BE2C (cell line): Measurements from ENCODE around the gene CPNE8.

Experiments
- DNase-seq: peaks from one replicate; pipeline ENCODE4 v3.0.0-alpha.2; 2020
- H3K27me3 ChIP-seq: fragments of 250-450 bp; sonication (Bioruptor Pico); 2 replicates; pipeline ENCODE4 v1.5.1; 2020; ENCODE audit warnings: mild to moderate bottlenecking
- H3K36me3 ChIP-seq: fragments of 250-450 bp; sonication (Bioruptor Pico); 2 replicates; pipeline ENCODE4 v1.5.1; 2020; ENCODE audit warnings: mild to moderate bottlenecking
- H3K4me1 ChIP-seq: fragments of 250-450 bp; sonication (Bioruptor Pico); 2 replicates; pipeline ENCODE4 v1.5.1; 2020
- H3K4me3 ChIP-seq: 2 replicates; pipeline ENCODE4 v1.5.1; 2011; ENCODE audit warnings: low read depth, low read length
- H3K9me3 ChIP-seq: fragments of 250-450 bp; sonication (Bioruptor Pico); 2 replicates; pipeline ENCODE4 v1.5.1; 2020
- CTCF ChIP-seq: IDR thresholded peaks from 2 replicates; pipeline ENCODE4 v1.5.1; 2012; ENCODE audit warnings: mild to moderate bottlenecking, low read depth, low read length

CPNE8 gene

GRCh38 chr12:38607295-38607694 lies 298.1 kb downstream of the CPNE8 start:
- H3K4me1 ChIP-seq: no peaks in the 10 kb centered on the region
- no peak for TF ChIP-seq CTCF
- no peaks in the 10 kb centered on the region for H3K9me3 ChIP-seq
- no peaks in the 10 kb centered on the region for H3K36me3 ChIP-seq
- no peak for DNase-seq
- H3K27me3 ChIP-seq: no peaks in the 10 kb centered on the region
- no peak overlapping the region for H3K4me3 ChIP-seq
